Measurements from ENCODE around the gene MTMR10.

- no peak for TF ChIP-seq POLR2AphosphoS5 (IDR thresholded peaks at IDR 0.05; ENCODE audit: insufficient read depth in 1 of 2, low read depth in 1 of 2)
- no peak for TF ChIP-seq CTCF (IDR thresholded peaks at IDR 0.05)
- TF ChIP-seq POLR2A (IDR thresholded peaks at IDR 0.05), result no peak
Measured at GRCh38 chr15:30984542-30984941, 6.9 kb downstream of the MTMR10 start.

Measured in vagina (tissue), 2 donors.